ENCODE data around the gene SLC25A46.
A peak's percentile ranks its signal among the peaks of the same experiment; 100 is the strongest.
"Not testable (repeated sequence)": the region's sequence is repeated elsewhere in the genome, so short reads cannot be mapped to it uniquely, and the experiment has no call there.

Gene SLC25A46

GRCh38 chr5:110738812-110739651 lies at the start of gene SLC25A46:
Gene SLC25A46 (plus strand): TSS chr5:110739007. CDS start chr5:110739120, 113 bp downstream.
- DNase-seq (ENCODE audit: low read depth) = peak; percentile 78

GRCh38 chr5:110690587-110690986 lies 48.2 kb upstream of the SLC25A46 start:
- not testable (repeated sequence) for DNase-seq (ENCODE audit: low read depth)

GRCh38 chr5:110692669-110693068 lies 46.1 kb upstream of the SLC25A46 start:
- not testable (repeated sequence) for DNase-seq (ENCODE audit: low read depth)

- no peak for DNase-seq (ENCODE audit: low read depth)
These were observed 36.5 kb upstream of the SLC25A46 start for GRCh38 chr5:110702300-110702699.

- no peak for DNase-seq (ENCODE audit: low read depth)
These were observed 36.1 kb upstream of the SLC25A46 start for GRCh38 chr5:110702704-110703103.

- no peak for DNase-seq (ENCODE audit: low read depth)
These were observed 35.3 kb upstream of the SLC25A46 start for GRCh38 chr5:110703481-110703880.

GRCh38 chr5:110705349-110705748 lies 33.5 kb upstream of the SLC25A46 start:
- no peak for DNase-seq (ENCODE audit: low read depth)

GRCh38 chr5:110707260-110707844 lies 31.5 kb upstream of the SLC25A46 start:
- DNase-seq (ENCODE audit: low read depth) = no peak

GRCh38 chr5:110716247-110717245 lies 22.3 kb upstream of the SLC25A46 start:
- DNase-seq (ENCODE audit: low read depth) = no peak

GRCh38 chr5:110718311-110718710 lies 20.5 kb upstream of the SLC25A46 start:
- no peak for DNase-seq (ENCODE audit: low read depth)

- peak; percentile 70 for DNase-seq (ENCODE audit: low read depth)
These were observed 12.4 kb upstream of the SLC25A46 start, which contains the start of gene TMEM232 for GRCh38 chr5:110726249-110727024. Gene TMEM232 (minus strand): TSS chr5:110726671. CDS start chr5:110667352, 59,319 bp downstream.

GRCh38 chr5:110727025-110727314 lies 11.8 kb upstream of the SLC25A46 start:
- DNase-seq (ENCODE audit: low read depth) = no peak

- DNase-seq (ENCODE audit: low read depth) = not testable (repeated sequence)
These were observed 7.3 kb upstream of the SLC25A46 start for GRCh38 chr5:110731499-110731898.

GRCh38 chr5:110734101-110734500 lies 4.7 kb upstream of the SLC25A46 start:
- no peak for DNase-seq (ENCODE audit: low read depth)

GRCh38 chr5:110735556-110735955 lies 3.3 kb upstream of the SLC25A46 start:
- DNase-seq (ENCODE audit: low read depth) = no peak

GRCh38 chr5:110736753-110737152 lies 2.1 kb upstream of the SLC25A46 start:
- no peak for DNase-seq (ENCODE audit: low read depth)

- DNase-seq (ENCODE audit: low read depth) = no peak
These were observed 350 bp upstream of the SLC25A46 start for GRCh38 chr5:110738503-110738811.

- DNase-seq (ENCODE audit: low read depth) = peak; percentile 6
These were observed 13.3 kb downstream of the SLC25A46 start for GRCh38 chr5:110751902-110752762.

GRCh38 chr5:110752953-110753352 lies 14.1 kb downstream of the SLC25A46 start:
- DNase-seq (ENCODE audit: low read depth) = no peak

GRCh38 chr5:110753600-110753999 lies 14.8 kb downstream of the SLC25A46 start:
- no peak for DNase-seq (ENCODE audit: low read depth)

- no peak for DNase-seq (ENCODE audit: low read depth)
These were observed 15.4 kb downstream of the SLC25A46 start for GRCh38 chr5:110754181-110754580.

Data from stimulated activated CD4-positive, alpha-beta T cell treated with anti-CD3 and anti-CD28 coated beads, Interleukin-2, amount 100 ng/mL, for 4 hours (primary cell).